ENCODE data around the gene LRRTM3.

The LRRTM3 gene

DNA sequence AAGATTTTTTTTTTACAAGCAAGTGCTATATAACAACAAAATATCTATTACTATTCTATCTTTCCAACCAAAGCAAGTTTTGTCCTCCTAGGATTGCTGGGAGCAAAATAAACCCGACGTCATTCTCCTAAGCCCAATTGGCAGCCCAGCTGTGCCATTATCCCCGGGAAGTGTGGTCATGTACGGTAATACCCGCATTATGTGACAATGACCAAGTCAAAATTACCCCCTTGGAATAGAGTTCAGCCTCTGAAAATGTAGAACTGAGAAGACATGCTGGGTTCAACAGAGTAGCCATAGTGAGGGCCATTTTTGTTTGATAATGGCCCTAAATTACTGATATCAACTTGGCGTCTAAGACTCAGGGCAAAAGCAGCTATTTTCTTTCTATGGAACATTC lies 215.5 kb downstream of the LRRTM3 start:
- DNase-seq: no peak

DNA sequence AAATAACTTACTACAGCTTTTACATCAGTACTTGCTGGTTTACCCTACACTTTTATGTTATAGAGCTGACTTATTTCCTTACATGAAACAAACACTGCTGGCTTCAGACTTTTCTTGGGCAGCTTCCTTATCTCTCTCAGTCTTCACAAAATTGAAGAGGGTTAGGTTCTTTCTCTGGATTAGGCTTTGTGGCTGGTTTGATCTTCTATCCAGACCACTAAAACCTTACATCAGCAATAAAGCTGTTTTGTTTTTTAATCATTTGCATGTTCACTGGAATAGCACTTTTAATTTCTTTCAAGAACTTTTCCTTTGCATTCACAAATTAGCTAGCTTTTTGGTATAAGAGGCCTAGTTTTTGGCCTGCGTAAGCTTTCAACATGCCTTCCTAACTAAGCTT lies 218.7 kb downstream of the LRRTM3 start:
- no peak for DNase-seq

Measured in SHP77 (cell line).